ENCODE results near the gene HSD17B8.

The HSD17B8 gene

DNA sequence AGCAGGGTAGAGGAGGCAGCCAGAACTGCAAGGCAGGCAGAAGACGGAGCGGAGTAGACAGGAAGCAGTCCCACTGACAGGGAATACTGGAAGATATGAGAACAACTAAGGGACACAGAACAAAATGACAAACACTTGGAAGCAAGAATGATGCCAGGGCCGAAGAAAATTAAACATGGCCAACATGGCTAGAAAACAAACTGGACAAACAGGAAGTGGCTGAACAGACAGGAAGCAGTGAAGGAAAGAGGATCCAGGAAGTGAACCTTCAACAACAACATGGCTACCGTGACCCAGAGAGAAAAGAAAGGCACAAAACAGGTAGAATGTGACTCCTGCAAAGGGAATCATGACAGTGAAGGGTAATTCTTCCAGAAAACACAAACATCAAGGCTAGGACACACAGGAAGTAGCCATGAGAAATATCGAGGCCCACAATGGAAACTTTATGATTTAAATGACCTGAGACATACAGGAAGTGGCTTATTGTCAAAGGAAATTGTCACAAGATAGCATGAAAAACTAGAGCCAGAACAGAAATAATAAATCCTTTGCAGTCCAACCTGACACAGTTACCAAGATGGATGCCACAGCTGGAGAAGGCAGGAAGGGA, 21.3 kb upstream of the HSD17B8 start:
- TF ChIP-seq SIN3A (IDR thresholded peaks at IDR 0.05; ENCODE audit: borderline replicate concordance, insufficient read depth, low read length) (no peak), FOXP2 (optimal IDR thresholded peaks at IDR 0.05; ENCODE audit: borderline replicate concordance, extremely low read depth, extremely low read length, insufficient read depth) (no peak), TAF1 (IDR thresholded peaks at IDR 0.05; ENCODE audit: borderline replicate concordance, insufficient read depth, low read length) (no peak), POLR2AphosphoS5 (IDR thresholded peaks at IDR 0.05; ENCODE audit: low read depth, low read length) (no peak)
- TF ChIP-seq, protein P1, sequence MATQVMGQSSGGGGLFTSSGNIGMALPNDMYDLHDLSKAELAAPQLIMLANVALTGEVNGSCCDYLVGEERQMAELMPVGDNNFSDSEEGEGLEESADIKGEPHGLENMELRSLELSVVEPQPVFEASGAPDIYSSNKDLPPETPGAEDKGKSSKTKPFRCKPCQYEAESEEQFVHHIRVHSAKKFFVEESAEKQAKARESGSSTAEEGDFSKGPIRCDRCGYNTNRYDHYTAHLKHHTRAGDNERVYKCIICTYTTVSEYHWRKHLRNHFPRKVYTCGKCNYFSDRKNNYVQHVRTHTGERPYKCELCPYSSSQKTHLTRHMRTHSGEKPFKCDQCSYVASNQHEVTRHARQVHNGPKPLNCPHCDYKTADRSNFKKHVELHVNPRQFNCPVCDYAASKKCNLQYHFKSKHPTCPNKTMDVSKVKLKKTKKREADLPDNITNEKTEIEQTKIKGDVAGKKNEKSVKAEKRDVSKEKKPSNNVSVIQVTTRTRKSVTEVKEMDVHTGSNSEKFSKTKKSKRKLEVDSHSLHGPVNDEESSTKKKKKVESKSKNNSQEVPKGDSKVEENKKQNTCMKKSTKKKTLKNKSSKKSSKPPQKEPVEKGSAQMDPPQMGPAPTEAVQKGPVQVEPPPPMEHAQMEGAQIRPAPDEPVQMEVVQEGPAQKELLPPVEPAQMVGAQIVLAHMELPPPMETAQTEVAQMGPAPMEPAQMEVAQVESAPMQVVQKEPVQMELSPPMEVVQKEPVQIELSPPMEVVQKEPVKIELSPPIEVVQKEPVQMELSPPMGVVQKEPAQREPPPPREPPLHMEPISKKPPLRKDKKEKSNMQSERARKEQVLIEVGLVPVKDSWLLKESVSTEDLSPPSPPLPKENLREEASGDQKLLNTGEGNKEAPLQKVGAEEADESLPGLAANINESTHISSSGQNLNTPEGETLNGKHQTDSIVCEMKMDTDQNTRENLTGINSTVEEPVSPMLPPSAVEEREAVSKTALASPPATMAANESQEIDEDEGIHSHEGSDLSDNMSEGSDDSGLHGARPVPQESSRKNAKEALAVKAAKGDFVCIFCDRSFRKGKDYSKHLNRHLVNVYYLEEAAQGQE (IDR thresholded peaks at IDR 0.05; ENCODE audit: insufficient read depth in 1 of 2, low read depth in 2 of 2, low read length in 2 of 2), result no peak

DNA sequence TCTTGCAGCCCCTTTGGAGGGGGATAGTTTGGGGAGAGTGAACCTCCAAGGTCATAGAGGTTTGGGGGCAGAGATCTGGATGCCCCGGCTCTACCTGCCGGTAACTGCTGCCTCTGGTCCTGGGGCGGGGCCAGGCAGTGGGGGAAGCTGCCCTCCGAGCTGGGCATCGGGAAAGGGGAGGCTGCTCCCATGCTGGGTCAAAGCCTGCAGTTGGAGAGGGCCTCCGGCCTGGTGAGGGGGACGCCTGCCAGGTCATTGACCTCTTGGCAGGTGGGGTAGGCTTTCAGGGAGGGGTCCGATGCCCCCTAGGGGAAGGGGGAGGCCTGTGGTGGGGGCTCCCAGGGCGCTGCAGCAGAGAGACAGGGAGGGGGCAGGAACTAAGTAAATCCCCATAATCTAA, 19.3 kb upstream of the HSD17B8 start:
- TF ChIP-seq, protein P1 (IDR thresholded peaks at IDR 0.05; ENCODE audit: insufficient read depth in 1 of 2, low read depth in 2 of 2, low read length in 2 of 2), result no peak
- no peak for TF ChIP-seq TAF1 (IDR thresholded peaks at IDR 0.05; ENCODE audit: borderline replicate concordance, insufficient read depth, low read length)
- no peak for TF ChIP-seq SIN3A (IDR thresholded peaks at IDR 0.05; ENCODE audit: borderline replicate concordance, insufficient read depth, low read length)
- TF ChIP-seq POLR2AphosphoS5 (IDR thresholded peaks at IDR 0.05; ENCODE audit: low read depth, low read length), result no peak
- TF ChIP-seq FOXP2 (optimal IDR thresholded peaks at IDR 0.05; ENCODE audit: borderline replicate concordance, extremely low read depth, extremely low read length, insufficient read depth), result no peak

DNA sequence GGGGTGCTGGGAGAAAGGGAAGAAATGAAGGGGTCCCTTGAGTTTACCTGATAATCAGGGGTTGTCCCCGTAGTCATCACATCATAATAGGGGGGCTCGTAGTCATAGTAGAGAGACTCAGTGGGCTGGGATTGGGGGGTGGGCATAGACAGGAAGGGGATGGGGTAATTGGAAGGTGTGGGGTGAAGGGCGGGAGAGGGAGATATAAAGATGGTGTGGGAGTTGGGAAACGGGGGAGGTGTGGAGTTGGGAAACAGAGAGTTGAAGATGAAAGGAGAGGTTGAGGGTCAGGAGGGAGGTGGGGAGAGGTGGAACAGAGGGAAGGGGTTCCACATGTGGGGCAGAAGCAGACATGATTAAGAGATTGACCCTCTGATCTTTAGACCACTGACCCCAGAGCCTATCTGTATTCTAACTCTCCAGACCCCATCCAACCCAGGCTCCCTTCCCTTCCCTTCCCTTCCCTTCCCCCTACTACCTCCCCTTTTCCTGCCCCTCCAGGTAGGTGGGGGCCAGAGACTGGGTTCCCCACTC, 18.7 kb upstream of the HSD17B8 start:
- TF ChIP-seq POLR2AphosphoS5 (IDR thresholded peaks at IDR 0.05; ENCODE audit: low read depth, low read length), result no peak
- TF ChIP-seq FOXP2 (optimal IDR thresholded peaks at IDR 0.05; ENCODE audit: borderline replicate concordance, extremely low read depth, extremely low read length, insufficient read depth), result no peak
- no peak for TF ChIP-seq SIN3A (IDR thresholded peaks at IDR 0.05; ENCODE audit: borderline replicate concordance, insufficient read depth, low read length)
- TF ChIP-seq, protein P1 (IDR thresholded peaks at IDR 0.05; ENCODE audit: insufficient read depth in 1 of 2, low read depth in 2 of 2, low read length in 2 of 2), result no peak

DNA sequence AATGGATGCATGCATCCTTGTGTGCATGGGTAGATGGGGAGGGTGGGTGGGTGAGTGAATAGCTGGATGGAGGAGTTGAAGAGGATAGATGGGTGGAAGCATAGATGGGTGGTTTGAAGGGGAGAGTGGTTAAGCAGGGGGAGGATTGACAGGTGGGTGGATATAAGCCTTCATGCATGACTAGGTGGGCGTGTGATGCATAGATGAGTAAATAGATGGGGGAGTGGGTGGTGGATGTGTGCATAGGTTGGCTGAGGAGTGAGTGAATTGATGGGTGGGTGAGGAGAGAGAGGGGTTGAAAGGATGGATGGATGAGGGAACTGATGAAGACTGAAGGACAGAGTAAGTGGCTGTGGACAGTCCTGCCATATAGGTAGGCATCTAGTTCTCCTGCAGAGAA, 16.6 kb upstream of the HSD17B8 start:
- TF ChIP-seq, protein P1 (IDR thresholded peaks at IDR 0.05; ENCODE audit: insufficient read depth in 1 of 2, low read depth in 2 of 2, low read length in 2 of 2), result no peak
- TF ChIP-seq POLR2AphosphoS5 (IDR thresholded peaks at IDR 0.05; ENCODE audit: low read depth, low read length) (no peak), TAF1 (IDR thresholded peaks at IDR 0.05; ENCODE audit: borderline replicate concordance, insufficient read depth, low read length) (no peak), FOXP2 (optimal IDR thresholded peaks at IDR 0.05; ENCODE audit: borderline replicate concordance, extremely low read depth, extremely low read length, insufficient read depth) (no peak), SIN3A (IDR thresholded peaks at IDR 0.05; ENCODE audit: borderline replicate concordance, insufficient read depth, low read length) (no peak)
